Effector CD4-positive, alpha-beta T cell (primary cell): Measurements from ENCODE around the gene CCDC159.
"Not testable (repeated sequence)": the region's sequence is repeated elsewhere in the genome, so short reads cannot be mapped to it uniquely, and the experiment has no call there.

Experiments
- DNase-seq: peaks from one replicate; pipeline ENCODE4 v3.0.0-alpha.2; 2020

CCDC159 gene

DNA sequence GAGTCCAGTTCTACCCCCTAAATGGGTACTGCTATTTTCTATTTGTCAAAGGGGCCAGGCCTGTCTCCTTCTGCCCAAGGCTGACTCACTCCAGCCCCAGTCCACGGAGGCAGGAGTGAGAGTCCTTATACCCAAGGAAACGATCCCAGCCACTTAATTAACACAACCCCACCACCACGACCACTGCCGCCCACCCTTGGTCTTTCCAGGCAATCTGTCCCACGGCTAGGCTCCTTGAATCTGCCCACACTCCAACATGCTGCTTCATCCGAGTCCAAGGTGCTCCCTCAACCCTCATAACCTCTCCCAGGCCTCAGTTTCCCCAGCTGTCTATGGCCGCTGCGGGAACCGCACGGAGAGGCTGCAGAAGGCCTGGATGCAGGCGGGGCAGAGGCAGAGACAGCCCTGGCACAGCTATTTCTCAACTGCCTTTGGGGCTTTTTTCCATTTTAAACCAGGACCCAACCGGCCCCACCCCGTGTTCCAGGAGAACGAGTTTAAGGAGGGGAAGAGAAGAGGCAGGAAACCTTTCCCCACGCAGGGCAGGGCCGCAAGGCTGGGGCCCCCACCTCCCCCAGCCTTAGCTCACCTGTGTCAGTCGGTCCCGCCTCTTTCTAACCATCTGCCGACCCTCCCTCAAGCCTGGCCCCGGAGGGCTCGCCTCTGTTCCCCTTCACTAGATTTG, 7.6 kb upstream of the CCDC159 start:
- no peak for DNase-seq

DNA sequence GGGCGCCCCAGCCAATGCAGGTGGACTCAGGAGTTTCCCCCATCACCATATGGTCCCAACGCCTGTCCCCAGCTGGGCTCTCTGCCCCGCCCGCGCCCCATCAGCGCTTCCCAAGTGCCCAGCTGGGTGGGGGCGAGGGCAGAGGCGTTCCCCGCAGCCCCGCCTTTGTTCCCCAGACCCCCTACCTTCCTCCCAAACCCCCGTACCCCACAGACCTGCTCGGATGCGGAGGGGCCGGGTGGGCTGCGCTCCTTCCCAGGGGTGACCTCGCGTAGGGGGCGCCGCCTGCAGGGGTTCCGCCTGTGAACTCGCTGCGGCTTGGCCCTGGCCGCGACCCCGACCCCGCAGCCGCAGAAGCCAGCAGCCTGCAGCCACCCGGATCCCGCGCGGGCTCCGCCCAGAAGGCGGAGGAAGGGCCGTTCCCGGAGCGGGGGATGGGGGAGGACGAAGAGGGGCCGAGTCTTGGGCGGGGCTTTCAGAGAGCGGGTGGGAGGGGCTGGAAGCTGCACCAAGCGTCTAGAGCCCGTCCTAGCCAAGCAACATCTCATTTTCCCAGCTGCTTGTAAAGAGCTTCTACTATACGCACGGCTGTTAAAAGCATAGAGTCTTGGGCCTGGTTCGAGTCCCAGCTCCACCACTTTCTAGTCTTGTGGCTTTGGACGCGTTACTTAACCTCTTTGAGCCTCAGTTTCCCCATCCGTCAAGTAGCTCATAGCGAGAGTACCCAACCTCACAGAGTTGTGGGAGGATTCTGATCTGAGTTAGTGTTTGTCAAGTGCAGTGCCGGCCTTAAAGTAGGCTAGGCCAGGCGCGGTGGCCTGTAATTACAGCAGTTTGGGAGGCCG, 6.8 kb upstream of the CCDC159 start, which contains the start of gene RAB3D:
Gene RAB3D, minus strand, starts transcription at position 404 of the 845 bp plus-strand sequence. CDS start 2,258 bp downstream, outside the sequence.
- DNase-seq, result peak; percentile 61

DNA sequence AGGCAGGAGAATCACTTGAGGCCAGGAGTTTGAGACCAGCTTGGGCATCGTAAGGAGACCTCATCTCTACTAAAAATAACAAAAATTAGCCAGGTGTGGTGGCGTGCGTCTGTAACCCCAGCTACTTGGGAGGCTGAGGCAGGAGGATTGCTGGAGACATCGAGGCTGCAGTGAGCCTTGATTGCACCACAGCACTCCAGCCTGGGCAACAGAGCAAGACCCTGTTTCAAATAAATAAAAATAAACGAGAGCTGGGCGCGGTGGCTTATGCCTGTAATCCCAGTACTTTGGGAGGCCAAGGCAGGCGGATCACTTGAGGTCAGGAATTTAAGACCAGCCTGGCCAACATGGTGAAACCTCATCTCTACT, 6.2 kb upstream of the CCDC159 start:
- not testable (repeated sequence) for DNase-seq

DNA sequence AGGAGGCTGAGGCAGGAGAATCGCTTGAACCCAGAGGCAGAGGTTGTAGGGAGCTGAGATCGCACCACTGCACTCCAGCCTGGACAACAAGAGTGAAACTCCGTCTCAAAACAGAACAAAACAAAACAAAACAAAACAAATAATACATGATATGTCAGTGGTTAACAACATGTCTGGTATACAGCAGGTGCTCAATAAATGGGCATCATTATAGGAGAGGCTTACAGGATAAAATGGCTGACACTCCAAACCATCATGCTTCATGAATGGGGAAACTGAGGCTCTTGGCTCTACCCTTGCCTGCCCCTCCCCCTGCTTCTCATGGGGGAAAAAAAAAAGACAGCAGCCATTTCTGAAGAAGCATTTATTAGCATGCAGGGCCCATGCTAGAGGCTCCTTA, 3.9 kb upstream of the CCDC159 start:
- DNase-seq, result no peak

DNA sequence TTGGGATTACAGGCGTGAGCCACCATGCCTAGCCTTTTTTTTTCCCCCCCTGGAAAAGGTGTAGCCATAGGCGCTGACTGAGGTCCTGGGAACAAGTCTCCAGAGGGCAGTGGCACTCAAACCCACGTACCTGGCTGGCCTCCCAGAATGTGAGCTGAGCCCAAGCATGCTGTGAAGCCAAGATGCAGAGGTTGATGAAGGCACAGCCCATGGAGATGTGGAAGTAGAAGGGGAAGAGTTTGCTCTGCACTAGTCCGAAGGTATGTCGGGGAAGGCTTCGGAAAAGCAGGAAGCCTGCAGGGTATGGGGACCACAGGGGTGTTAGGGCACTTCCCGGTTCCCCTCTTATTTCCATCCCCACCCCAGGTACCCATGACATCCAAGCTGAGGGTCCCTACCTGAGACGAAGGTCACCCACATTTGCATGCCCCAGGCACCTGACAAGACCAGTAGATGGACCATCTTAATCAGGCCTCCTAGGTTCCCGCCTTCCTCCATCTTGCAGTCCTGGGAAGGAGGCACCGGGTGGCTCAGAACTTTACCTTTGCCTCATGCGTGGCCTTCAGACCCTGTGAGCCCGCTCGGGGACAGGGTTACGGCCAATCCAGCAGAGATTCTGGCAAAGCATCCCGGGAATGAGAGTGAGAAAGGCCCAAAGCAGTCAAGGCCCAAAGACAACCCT, 1.1 kb upstream of the CCDC159 start:
- no peak for DNase-seq

DNA sequence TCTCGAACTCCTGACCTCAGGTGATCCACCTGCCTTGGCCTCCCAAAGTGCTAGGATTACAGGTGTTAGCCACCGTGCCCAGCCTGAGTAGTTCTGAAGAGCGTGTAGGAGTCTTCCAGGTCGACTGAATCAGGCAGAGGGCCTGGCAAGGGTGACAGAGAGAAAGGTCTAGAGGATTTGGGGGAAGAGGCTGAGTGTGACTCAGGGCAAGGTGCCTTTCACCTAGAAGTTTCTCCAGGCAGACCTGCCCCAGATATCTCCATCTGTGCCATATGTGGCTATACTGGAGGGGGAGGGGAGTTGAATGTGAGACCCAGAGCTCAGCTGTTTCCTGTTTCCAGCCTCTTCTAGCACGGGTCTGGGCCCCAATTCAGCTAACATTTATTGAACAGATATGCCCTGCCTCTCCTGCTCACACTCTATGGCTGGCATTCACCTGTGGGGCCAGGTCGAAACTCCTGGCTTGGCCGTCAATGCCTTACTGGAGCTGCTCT, 1.3 kb downstream of the CCDC159 start:
- DNase-seq, result no peak

DNA sequence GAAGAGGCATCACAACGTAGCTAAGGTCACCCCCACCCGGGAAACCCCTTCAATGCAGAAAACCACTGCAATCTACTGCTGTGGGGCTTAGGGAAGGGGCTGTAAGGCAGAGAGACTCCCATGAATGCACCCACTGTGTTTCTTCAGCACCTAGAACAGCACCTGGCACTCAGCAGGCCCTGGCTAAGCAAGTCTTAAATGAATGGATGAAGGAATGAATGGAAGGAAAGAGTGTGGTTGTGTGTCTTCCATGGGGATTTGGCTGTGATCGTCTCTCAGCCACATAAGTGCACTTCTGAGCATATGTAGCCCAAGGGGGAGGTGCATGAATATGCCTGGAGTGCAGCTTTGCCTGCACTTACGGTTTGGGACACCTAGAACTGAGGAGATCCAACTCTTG, 2.9 kb downstream of the CCDC159 start:
- DNase-seq, result no peak

DNA sequence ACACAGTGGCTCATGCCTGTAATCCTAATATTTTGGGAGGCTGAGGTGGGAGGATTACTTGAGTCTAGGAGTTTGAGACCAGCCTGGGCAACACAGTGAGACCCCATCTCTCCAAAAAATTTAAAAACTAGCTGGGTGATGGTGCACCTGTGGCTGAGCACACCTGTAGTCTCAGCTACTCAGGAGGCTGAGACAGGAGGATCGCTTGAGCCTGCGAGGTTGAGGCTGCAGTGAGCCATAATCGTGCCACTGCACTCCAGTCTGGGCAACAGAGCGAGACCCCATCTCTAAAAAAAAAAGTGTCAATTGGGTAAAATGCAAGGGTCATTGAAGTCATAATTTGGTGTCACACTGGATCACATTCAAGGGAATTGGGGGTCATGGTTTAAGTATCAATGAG, 7.8 kb downstream of the CCDC159 start:
- not testable (repeated sequence) for DNase-seq

DNA sequence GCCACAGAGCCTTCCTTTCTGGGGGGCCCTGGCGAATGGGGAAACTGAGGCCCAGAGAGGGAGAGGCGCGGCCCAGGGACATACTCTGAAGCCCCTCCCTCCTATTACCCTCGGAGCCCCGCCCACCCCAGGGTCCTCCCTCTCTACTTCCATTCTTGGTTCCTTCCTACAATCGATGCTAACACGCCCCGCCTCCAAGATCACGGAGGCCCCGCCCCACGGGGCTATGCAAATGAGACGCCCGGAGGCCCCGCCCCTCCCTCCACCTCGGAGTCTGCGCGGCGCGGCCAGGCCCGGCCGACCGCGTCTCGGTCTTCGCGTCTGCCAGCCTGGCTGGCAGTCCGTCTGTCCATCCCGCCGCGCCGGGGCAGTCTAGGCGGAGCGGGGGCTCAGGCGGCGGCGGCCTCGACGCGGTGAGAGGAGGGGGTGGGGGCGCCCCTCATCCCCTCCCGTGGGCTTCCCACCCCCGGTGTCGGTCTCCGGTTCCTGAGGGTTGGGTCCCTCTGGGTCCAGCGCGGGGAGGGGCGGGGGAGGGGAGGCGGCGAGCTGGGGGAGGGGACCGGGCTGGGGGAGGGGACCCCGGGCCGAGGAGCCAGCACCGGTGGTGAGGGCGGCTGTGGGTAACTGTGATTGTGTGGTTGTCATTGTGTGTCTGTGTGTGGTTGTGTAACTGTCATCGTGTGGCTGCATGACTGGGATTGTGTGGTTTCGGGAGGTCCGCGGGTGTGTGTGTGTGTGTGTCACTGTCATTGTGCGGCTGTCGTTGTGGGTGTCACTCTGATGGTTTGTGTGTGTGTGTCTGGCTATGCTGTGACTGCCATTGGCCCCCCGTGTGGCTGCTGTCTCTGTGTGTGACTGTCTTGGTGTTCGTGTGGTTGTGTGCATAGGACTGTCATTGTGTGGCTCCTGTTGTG, 9.1 kb downstream of the CCDC159 start, which contains the start of gene PLPPR2:
Gene PLPPR2, plus strand, starts transcription at position 273 of the 914 bp plus-strand sequence. CDS start 2,242 bp downstream, outside the sequence.
- DNase-seq, result peak; percentile 76

DNA sequence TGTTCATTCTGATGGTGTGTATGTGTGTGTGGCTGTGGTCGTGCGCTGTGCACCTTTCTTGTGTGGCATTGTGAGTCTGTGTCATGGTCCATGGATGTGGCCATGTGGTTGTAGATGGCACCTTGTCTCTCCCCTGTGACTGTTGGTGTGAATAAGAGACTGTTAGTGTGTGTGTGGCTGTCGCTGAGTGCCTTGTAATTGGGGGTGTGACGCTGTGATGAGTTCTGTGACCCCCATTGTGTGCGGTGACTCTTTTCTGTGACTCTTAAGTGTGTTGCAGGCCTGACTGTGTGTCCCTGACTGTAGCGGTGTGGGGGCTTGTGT, 9.7 kb downstream of the CCDC159 start:
- no peak for DNase-seq

DNA sequence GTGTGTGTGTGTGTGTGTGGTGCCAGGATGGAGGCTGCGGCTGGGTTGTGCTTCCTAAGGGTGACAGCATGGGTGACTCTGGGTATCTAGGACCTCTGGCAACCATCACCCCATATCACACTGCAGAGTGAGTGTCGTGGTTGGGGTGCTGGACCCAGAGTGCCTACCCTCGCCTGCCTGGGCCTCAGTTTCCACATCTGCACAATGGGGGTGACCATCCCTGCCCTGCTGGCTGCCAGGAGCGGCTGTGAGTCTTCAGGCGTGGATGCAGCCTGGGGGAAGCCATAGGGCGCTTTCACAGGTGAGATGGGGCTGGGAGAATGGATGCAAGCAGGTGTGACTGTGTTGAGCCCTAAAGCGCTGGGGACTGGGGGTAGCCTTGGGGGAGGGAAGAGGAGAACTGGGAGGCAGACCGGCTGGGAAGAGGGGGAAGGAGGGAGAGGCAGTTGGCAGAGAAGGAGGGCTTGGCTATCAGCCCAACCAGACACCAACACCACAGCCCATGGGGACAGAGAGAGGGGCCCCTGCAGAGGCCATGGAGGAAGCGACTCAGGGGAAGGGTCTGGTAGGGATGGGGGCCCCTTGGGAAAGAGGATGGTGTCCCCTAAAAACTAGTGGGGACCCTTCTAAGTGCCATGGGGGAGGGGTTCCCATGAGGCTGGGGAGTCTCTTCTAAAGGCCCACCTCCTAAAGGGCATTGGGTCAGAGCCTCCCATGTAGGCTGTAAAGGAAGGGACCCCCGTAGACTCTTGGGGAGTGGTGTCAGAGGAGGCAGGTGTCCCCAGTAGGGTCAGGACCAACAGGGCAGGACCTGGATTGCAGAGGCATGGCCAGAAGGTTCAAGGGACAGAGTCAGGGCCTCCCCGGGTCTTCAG, 10.6 kb downstream of the CCDC159 start:
- DNase-seq, result no peak

DNA sequence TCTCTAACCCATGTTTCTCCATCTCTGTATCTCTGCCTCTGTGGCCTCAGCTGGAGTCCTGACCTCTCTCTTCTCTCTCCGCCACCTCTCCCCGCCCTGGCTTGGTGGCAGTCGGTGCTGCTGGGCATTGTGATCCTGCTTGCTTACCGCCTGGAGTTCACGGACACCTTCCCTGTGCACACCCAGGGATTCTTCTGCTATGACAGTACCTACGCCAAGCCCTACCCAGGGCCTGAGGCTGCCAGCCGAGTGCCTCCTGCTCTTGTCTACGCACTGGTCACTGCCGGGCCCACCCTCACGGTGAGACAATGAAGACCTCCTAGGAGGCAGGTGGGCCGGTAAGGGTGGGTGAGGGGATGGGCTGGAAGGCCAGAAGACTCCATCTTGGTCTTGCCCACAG, 13.1 kb downstream of the CCDC159 start:
- DNase-seq, result no peak

DNA sequence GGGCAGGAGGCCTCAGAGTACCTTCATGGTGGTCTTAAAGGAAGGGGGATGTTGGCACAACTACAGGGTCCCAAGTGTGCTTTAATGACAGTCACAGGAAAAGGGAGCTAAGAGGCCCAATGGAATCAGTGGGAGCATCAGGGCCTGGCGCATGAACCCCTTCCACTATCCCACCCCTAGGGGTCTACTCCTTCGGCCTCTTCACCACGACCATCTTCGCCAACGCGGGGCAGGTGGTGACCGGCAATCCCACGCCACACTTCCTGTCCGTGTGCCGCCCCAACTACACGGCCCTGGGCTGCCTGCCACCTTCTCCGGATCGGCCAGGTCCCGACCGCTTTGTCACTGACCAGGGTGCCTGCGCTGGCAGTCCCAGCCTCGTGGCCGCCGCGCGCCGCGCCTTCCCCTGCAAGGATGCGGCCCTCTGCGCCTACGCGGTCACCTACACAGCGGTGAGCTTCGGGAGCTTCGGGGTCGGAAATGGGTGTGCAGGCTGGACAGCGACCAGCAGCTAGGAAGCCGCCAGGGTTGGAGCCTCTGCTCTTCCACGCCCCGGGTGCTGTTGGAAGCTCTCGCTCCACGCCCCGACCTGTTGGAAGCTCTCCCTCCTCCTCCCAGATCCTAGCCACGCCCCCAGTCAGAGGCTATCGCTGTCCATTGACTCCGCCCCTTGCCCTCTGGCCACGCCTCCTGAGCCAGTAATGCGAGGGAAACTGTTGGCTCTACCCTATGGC, 14.9 kb downstream of the CCDC159 start:
- DNase-seq, result no peak

DNA sequence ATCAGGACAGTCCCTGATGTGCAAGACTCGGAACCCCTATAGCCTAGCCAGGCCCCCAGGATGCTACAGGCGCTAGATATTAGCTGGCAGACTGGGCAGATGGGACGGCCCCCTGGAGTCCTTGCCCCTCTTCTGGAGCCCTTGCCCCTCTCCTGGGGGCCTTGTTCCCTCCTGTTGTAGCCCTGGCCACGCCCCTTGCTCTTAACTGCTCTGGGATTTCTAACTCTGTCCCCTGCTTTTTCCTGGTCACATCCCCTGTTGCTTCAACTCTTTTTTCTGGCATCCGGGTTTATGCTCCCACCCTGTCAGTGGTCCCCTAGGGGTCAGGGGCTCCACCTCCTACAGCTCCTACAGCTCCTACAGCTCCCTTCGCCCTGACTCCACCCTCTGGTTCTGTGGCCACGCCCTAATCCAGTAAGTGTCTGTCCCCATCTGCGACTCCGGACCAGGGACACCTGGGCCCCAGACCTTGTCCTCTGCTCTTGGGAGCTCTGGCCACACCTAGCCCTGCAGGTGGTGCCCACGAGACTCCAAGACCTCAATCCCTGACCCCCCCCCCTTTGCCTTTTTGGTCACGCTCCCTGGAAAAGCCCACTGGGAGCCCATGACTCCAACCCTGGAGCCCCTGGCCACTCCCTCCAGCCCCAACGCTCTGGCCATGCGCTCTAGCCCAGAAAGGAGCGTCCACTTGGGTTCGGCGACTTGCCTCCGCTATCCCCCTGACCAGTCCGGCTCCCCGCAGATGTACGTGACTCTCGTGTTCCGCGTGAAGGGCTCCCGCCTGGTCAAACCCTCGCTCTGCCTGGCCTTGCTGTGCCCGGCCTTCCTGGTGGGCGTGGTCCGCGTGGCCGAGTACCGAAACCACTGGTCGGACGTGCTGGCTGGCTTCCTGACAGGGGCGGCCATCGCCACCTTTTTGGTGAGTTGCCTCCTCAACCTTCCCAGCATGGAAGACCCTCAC, 15.7 kb downstream of the CCDC159 start:
- no peak for DNase-seq

DNA sequence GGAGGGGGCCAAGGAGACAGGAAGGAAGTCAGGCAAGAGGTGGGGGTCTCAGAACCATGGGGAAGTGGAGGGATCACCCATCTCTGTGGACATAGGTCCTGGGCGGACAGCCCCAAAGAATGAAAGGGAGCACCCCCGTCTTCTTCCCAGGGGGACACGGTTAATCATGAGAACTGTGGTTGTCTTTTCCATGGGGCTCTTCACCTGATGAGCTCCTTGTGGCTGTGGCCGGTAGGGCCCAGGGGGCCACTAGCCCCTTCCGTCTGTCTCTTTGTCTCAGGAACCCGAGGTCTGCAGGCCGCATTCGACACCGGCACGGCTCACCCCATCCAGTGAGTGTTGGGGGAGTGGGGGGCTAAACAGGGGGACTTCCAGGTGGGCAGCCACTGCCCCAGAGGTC, 17.6 kb downstream of the CCDC159 start:
- no peak for DNase-seq

DNA sequence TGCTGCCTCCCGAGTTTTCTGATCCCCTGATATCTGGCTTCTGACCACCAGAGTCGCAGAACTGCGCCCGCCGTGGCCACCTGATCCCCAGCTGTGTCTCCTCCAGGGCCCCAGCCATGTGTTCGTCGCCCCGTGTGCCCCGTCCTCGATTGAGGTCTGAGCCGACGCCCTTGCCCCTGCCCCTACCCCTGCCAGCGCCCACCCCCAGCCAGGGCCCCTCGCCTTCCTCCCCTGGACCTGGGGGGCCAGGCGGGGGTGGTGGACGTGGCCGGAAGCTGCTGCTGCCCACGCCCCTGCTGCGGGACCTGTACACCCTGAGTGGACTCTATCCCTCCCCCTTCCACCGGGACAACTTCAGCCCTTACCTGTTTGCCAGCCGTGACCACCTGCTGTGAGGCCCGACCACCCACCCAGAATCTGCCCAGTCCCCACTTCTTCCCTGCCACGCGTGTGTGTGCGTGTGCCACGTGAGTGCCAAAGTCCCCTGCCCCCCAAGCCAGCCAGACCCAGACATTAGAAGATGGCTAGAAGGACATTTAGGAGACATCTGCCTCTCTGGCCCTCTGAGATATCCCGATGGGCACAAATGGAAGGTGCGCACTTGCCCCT, 18.1 kb downstream of the CCDC159 start:
- DNase-seq, result no peak

DNA sequence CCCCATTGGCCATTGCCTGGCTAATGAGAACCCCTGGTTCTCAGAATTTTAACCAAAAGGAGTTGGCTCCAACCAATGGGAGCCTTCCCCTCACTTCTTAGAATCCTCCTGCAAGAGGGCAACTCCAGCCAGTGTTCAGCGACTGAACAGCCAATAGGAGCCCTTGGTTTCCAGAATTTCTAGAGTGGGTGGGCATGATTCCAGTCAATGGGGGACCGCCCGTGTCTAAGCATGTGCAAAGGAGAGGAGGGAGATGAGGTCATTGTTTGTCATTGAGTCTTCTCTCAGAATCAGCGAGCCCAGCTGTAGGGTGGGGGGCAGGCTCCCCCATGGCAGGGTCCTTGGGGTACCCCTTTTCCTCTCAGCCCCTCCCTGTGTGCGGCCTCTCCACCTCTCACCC, 18.6 kb downstream of the CCDC159 start:
- DNase-seq, result no peak

DNA sequence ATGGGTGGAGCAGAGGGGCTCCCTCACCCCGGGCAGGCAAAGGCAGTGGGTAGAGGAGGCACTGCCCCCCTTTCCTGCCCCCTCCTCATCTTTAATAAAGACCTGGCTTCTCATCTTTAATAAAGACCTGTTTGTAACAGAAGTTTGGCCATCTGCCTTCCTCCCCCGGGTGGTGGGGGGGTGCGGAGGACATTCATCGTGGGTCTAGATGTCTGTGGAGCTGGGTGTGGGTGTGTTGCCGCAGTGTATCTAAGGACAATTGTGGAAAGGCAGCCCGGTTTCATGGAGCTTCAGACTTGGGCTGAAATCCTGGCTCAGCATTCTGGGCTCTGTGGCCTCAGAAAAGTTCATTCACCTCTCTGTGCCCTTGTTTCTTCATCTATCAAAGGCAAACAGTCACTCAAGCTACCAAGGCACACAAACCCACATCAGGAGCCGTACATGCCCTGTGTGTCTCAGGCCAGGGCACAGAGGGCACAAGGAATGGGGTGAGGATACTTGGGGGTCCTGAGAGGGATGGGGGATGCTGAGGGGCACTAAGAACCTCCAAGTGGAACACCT, 19.3 kb downstream of the CCDC159 start:
- no peak for DNase-seq

DNA sequence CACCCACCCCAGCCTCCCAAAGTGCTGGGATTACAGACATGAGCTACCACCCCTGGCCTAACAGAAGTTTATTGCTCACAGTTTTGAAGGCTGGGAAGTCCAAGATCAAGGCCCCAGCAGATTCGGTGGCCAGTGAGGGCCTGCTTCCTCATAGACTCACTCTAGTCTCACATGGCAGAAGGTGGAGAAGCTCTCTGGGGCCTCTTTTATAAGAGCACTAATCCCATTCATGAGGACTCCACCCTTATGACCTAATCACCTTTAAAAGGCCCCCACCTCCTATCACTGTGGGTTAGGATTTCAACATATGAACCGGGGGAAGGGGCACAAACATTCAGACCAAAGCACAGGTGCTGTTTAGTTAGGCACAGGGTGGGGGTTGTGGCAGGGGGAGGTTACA, 21.2 kb downstream of the CCDC159 start:
- DNase-seq, result no peak
